HEK293T (cell line): ENCODE results near the gene CCDC148.
"Not testable (repeated sequence)": the region's sequence is repeated elsewhere in the genome, so short reads cannot be mapped to it uniquely, and the experiment has no call there.

Experiments used
- CTCF ChIA-PET: fragments of 350-600 bp; formaldehyde crosslinking; extraction: SDS; loops from one replicate; lab custom pipeline; 2021; ENCODE audit warnings: antibody characterized with exemption, inconsistent platforms; lab: Yijun Ruan, JAX
- POLR2A ChIA-PET: fragments of 350-600 bp; formaldehyde crosslinking; extraction: SDS; loops from one replicate; lab custom pipeline; 2020; ENCODE audit warnings: antibody characterized with exemption, inconsistent platforms; lab: Yijun Ruan, JAX
- DNase-seq: peaks from one replicate; pipeline ENCODE4 v3.0.0; 2012; ENCODE audit warnings: mixed read lengths; ENCODE audit errors: extremely low spot score
- ARNT ChIP-seq: fragments of 450-650 bp; IDR thresholded peaks from 2 replicates; pipeline ENCODE4 v1.6.1; 2017; ENCODE audit warnings: mild to moderate bottlenecking
- BHLHE40 ChIP-seq: fragments of 450-650 bp; IDR thresholded peaks from 2 replicates; pipeline ENCODE4 v1.6.1; 2016; ENCODE audit warnings: mild to moderate bottlenecking, moderate library complexity, borderline replicate concordance
- CTBP1 ChIP-seq: fragments of 450-650 bp; IDR thresholded peaks from 2 replicates; pipeline ENCODE4 v1.6.1; 2016; ENCODE audit warnings: borderline replicate concordance
- ELF4 ChIP-seq: fragments of 450-650 bp; IDR thresholded peaks from 2 replicates; pipeline ENCODE4 v1.6.1; 2017; ENCODE audit warnings: antibody characterized with exemption
- FOXA1 ChIP-seq: fragments of 450-650 bp; IDR thresholded peaks from 2 replicates; pipeline ENCODE4 v1.6.1; 2016; ENCODE audit warnings: mild to moderate bottlenecking
- FOXK2 ChIP-seq: fragments of 450-650 bp; IDR thresholded peaks from 2 replicates; pipeline ENCODE4 v1.6.1; 2016; ENCODE audit warnings: mild to moderate bottlenecking
- FOXM1 ChIP-seq: fragments of 450-650 bp; IDR thresholded peaks from 2 replicates; pipeline ENCODE4 v1.6.1; 2017; ENCODE audit warnings: mild to moderate bottlenecking, borderline replicate concordance
- HDGF ChIP-seq: fragments of 450-650 bp; IDR thresholded peaks from 2 replicates; pipeline ENCODE4 v1.6.1; 2017; ENCODE audit warnings: antibody characterized with exemption, borderline replicate concordance
- L3MBTL2 ChIP-seq: fragments of 450-650 bp; conservative IDR thresholded peaks from 2 replicates; pipeline ENCODE4 v1.6.1; 2016; ENCODE audit warnings: mild to moderate bottlenecking
- LEF1 ChIP-seq: fragments of 450-650 bp; IDR thresholded peaks from 2 replicates; pipeline ENCODE4 v1.6.1; 2017; ENCODE audit warnings: mild to moderate bottlenecking, borderline replicate concordance
- NFRKB ChIP-seq: fragments of 450-650 bp; IDR thresholded peaks from 2 replicates; pipeline ENCODE4 v1.6.1; 2016; ENCODE audit warnings: mild to moderate bottlenecking, moderate library complexity
- SP1 ChIP-seq: fragments of 450-650 bp; IDR thresholded peaks from 2 replicates; pipeline ENCODE4 v1.6.1; 2017
- SUZ12 ChIP-seq: fragments of 450-650 bp; IDR thresholded peaks from 2 replicates; pipeline ENCODE4 v1.6.1; 2016; ENCODE audit warnings: mild to moderate bottlenecking
- TARDBP ChIP-seq: fragments of 450-650 bp; IDR thresholded peaks from 2 replicates; pipeline ENCODE4 v1.6.1; 2016
- ZNF384 ChIP-seq: fragments of 450-650 bp; IDR thresholded peaks from 2 replicates; pipeline ENCODE4 v1.6.1; 2016
- TF ChIP-seq, protein P1 (sequence below): fragments of 450-650 bp; IDR thresholded peaks from 2 replicates; pipeline ENCODE4 v1.6.1; 2016

Gene CCDC148

GRCh38 chr2:158337018-158337417, 119.5 kb downstream of the CCDC148 start:
- ChIA-PET CTCF (no interaction called here), POLR2A (no interaction called here)
- TF ChIP-seq NFRKB (no peak), ELF4 (no peak), SP1 (no peak), TARDBP (no peak), FOXK2 (no peak), L3MBTL2 (no peak), FOXM1 (no peak), FOXA1 (no peak), ARNT (no peak)
- TF ChIP-seq, protein P1, sequence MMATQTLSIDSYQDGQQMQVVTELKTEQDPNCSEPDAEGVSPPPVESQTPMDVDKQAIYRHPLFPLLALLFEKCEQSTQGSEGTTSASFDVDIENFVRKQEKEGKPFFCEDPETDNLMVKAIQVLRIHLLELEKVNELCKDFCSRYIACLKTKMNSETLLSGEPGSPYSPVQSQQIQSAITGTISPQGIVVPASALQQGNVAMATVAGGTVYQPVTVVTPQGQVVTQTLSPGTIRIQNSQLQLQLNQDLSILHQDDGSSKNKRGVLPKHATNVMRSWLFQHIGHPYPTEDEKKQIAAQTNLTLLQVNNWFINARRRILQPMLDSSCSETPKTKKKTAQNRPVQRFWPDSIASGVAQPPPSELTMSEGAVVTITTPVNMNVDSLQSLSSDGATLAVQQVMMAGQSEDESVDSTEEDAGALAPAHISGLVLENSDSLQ: no peak
- DNase-seq: no peak

DNA sequence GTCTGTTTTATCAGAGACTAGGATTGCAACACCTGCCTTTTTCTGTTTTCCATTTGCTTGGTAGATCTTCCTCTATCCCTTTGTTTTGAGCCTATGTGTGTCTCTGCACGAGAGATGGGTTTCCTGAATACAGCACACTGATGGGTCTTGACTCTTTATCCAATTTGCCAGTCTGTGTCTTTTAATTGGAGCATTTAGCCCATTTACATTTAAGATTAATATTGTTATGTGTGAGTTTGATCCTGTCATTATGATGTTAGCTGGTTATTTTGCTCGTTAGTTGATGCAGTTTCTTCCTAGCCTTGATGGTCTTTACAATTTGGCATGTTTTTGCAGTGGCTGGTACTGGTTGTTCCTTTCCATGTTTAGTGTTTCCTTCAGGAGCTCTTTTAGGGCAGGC, 124.8 kb downstream of the CCDC148 start:
- DNase-seq, POLR2A ChIA-PET, CTCF ChIA-PET: not testable (repeated sequence)

GRCh38 chr2:158325782-158326340, 130.7 kb downstream of the CCDC148 start:
- TF ChIP-seq FOXK2: no peak
- TF ChIP-seq FOXA1: no peak
- TF ChIP-seq NFRKB: no peak
- TF ChIP-seq HDGF: no peak
- TF ChIP-seq ZNF384: no peak
- no peak for TF ChIP-seq SP1
- TF ChIP-seq TARDBP: no peak
- TF ChIP-seq SUZ12: no peak
- no peak for TF ChIP-seq BHLHE40
- TF ChIP-seq ARNT: no peak
- no peak for TF ChIP-seq L3MBTL2
- TF ChIP-seq ELF4: no peak
- ChIA-PET POLR2A (no interaction called here), CTCF (no interaction called here)
- DNase-seq: no peak

GRCh38 chr2:158325031-158325781, 131.3 kb downstream of the CCDC148 start:
- CTCF ChIA-PET: no interaction called here
- no peak for DNase-seq
- TF ChIP-seq FOXK2 (no peak), BHLHE40 (no peak), ELF4 (no peak), FOXA1 (no peak), NFRKB (no peak), ARNT (no peak), CTBP1 (no peak), LEF1 (no peak), HDGF (no peak), ZNF384 (no peak), SP1 (no peak), FOXM1 (no peak)
- POLR2A ChIA-PET: no interaction called here

DNA sequence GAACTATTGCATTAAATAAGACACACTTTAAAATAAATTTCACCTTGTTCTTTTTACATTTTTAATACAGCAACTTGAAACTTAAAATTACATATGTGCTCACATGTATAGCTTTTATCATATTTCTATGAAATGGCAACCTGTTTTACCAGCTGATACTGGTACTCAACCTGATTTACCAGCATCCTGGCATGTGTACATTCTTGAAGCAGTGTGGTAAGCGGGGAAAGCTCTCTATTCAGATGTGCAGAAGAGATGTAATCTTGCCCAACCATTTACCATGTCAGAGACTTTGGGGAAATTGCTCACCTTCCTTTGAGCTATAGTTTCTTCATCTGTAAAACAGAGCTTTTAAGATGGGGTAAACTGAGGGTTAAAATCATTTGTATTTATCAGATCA, 133.2 kb downstream of the CCDC148 start:
- POLR2A ChIA-PET: no interaction called here
- TF ChIP-seq, protein P1: no peak
- TF ChIP-seq SP1: no peak
- CTCF ChIA-PET: interaction anchor here (1.2 kb wide), 1 partner anchor 290 kb away, joined by 9 read pairs; no protein-coding TSS in a partner anchor
- DNase-seq: no peak

GRCh38 chr2:158321264-158321663, 135.3 kb downstream of the CCDC148 start:
- ChIA-PET POLR2A (no interaction called here), CTCF (no interaction called here)
- no peak for DNase-seq
- TF ChIP-seq HDGF (no peak), SP1 (no peak), LEF1 (no peak), ZNF384 (no peak), BHLHE40 (no peak), NFRKB (no peak), FOXA1 (no peak), FOXM1 (no peak), L3MBTL2 (no peak)
- TF ChIP-seq, protein P1: no peak

- ChIA-PET POLR2A (no interaction called here), CTCF (no interaction called here)
- TF ChIP-seq FOXM1 (no peak), BHLHE40 (no peak), LEF1 (no peak), L3MBTL2 (no peak), TARDBP (no peak), ZNF384 (no peak), CTBP1 (no peak), FOXK2 (no peak), HDGF (no peak), NFRKB (no peak), SP1 (no peak), SUZ12 (no peak), FOXA1 (no peak), ELF4 (no peak), ARNT (no peak)
- TF ChIP-seq, protein P1: no peak
- no peak for DNase-seq
These were observed 137.3 kb downstream of the CCDC148 start for GRCh38 chr2:158319269-158319668.
